LNCaP clone FGC (cell line): Measurements from ENCODE around the gene CCNQ.

ENCODE experiments used
- DNase-seq: peaks from one replicate; pipeline ENCODE4 v3.0.0-alpha.2; 2011; ENCODE audit warnings: low read depth
- H3K4me3 ChIP-seq: 2 replicates; pipeline ENCODE4 v1.5.1; 2011; ENCODE audit warnings: mild to moderate bottlenecking, low read depth, low read length, control low read depth
- CTCF ChIP-seq: IDR thresholded peaks from 2 replicates; pipeline ENCODE4 v1.5.1; 2012; ENCODE audit warnings: mild to moderate bottlenecking; ENCODE audit not compliant: control insufficient read depth, insufficient read depth; ENCODE audit errors: extremely low read depth

CCNQ gene

GRCh38 chrX:153601511-153602110, 2.7 kb upstream of the CCNQ start:
- no peak overlapping the region for H3K4me3 ChIP-seq
- TF ChIP-seq CTCF, result no peak
- no peak for DNase-seq

GRCh38 chrX:153600921-153601320, 2.0 kb upstream of the CCNQ start:
- H3K4me3 ChIP-seq, result no peak overlapping the region
- no peak for DNase-seq
- TF ChIP-seq CTCF, result no peak

GRCh38 chrX:153600032-153600373, 1.1 kb upstream of the CCNQ start:
- no peak for TF ChIP-seq CTCF
- DNase-seq, result no peak
- peak overlapping the region; percentile 66 for H3K4me3 ChIP-seq

DNA sequence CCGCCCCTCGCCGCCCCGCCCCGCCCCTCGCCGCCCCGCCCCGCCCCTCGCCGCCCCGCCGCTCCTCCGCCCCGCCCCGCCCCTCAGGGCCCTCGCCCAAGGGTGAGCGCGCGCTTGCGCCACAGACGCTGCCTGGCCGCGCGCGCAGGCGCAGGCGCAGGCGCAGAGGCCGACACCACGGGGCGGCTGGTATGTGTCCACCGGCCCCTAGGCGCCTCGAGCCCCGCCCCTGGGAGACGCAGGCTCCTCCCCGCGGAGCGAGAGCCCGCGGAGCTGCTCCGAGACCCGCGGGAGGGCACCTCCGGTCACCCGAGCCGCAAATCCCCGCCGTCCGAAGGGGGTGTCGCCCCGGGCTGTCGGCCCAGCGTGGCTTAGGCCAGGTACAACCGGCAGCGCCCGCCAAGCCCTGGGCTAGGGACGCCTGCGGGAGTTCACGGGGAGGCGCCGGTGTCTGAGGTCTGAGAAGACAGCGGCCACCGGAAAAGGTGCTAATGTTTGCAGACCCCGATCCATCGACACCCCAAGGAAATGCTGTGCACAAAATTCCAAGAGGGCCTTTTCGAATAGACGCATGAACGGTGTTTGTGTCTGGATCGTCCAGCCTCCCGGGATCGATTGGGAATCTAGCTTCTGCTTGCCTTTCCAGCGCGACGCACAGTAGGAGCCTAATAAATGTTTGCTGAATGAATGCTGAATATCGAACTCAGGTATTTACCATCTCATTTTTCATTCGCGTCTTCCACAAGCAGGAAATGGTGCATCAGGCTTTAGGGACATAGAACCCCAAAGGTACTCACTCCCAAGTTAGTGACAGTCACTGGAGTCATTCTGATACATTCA, 473 bp upstream of the CCNQ start:
- peak; percentile 54 for DNase-seq
- no peak for TF ChIP-seq CTCF
- H3K4me3 ChIP-seq, result peak overlapping the region; percentile 66

- H3K4me3 ChIP-seq, result no peak overlapping the region
- no peak for DNase-seq
- TF ChIP-seq CTCF, result no peak
Measured at GRCh38 chrX:153596981-153597750, 1.8 kb downstream of the CCNQ start.

DNA sequence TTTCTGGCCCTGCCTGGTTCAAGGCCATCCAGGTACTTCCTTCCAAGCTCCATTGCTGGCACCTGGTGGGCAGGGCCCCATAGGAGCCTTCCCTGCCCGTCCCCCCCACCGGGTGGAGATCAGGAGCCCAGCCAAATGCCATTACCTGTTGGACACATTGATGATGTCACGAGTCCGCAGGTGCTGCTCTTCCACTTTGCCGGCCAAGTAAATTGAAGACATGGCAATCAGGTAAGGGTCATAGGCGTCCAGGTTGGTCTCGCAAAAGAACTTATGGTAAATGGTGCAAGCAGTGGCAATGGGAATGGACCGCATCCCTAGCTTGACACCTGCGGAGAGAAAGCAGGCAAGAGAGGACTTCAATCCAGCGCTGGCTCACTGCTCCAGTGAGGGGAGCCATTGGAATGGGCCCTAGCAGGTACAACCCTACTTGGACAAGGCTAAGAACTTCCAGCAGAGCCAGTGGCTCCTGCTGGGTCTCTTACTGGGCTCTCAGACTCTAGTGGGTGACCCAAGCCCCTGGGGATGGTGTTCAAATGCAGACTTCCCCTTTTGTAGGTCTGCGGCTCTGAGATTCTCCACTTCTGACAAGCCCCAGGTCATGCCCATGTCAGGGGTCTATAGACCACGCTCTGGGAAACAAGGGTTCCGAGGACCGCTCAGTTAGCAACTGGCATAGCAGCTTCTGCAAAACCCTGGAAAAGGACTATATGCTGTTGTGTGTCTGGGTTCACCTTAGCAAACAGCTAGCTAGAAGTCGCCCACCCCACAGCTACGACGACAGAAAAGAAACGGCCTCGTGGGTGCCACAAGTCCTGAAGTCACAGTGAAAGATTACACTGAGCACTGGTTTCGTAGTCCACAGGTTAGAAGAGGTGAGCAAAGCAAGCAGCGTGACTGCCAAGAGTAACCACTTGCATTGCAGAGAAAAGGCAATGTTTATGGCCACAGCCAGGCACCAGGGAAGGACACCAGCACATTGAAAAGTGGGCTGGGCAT, 2.8 kb downstream of the CCNQ start:
- no peak for DNase-seq
- H3K4me3 ChIP-seq, result no peak overlapping the region
- TF ChIP-seq CTCF, result no peak
